SK-N-SH treated with all-trans-retinoic acid at 6 μM for 48 hours (cell line): Measurements from ENCODE around the gene NHEJ1.

ENCODE experiments used
- ATAC-seq: fragments of 200-7000 bp; cut with Tn5 transposase; 3 replicates; pipeline ENCODE4 v1.9.1; 2020; ENCODE audit warnings: mild to moderate bottlenecking, moderate library complexity
- ARNTL ChIP-seq: fragments of 450-650 bp; formaldehyde crosslinking; IDR thresholded peaks from 2 replicates; pipeline ENCODE4 v1.5.0; 2020; ENCODE audit warnings: low read depth, mild to moderate bottlenecking, moderate library complexity, borderline replicate concordance
- BACH2 ChIP-seq: fragments of 250-450 bp; sonication (Bioruptor Pico); IDR thresholded peaks from 2 replicates; pipeline ENCODE4 v1.9.0; 2021; ENCODE audit warnings: mild to moderate bottlenecking, borderline replicate concordance
- CSDC2 ChIP-seq: fragments of 250-450 bp; sonication (Bioruptor Pico); IDR thresholded peaks from 2 replicates; pipeline ENCODE4 v1.5.0; 2020; ENCODE audit warnings: mild to moderate bottlenecking, moderate library complexity
- ESRRG ChIP-seq: fragments of 250-450 bp; sonication (Bioruptor Pico); IDR thresholded peaks from 2 replicates; pipeline ENCODE4 v1.6.1; 2021; ENCODE audit warnings: mild to moderate bottlenecking
- GLIS3 ChIP-seq: fragments of 250-450 bp; sonication (Bioruptor Pico); IDR thresholded peaks from 2 replicates; pipeline ENCODE4 v1.5.0; 2020; ENCODE audit warnings: mild to moderate bottlenecking, moderate library complexity
- ISL1 ChIP-seq: fragments of 250-450 bp; sonication (Bioruptor Pico); IDR thresholded peaks from 2 replicates; pipeline ENCODE4 v2.1.2; 2022; ENCODE audit warnings: mild to moderate bottlenecking, moderate library complexity
- OSR1 ChIP-seq: fragments of 250-450 bp; sonication (Bioruptor Pico); IDR thresholded peaks from 2 replicates; pipeline ENCODE4 v1.8.0; 2022; ENCODE audit warnings: moderate library complexity, mild to moderate bottlenecking, inconsistent platforms
- PPARA ChIP-seq: fragments of 250-450 bp; sonication (Bioruptor Pico); IDR thresholded peaks from 2 replicates; pipeline ENCODE4 v1.5.0; 2020; ENCODE audit warnings: mild to moderate bottlenecking, borderline replicate concordance
- RARB ChIP-seq: fragments of 250-450 bp; sonication (Bioruptor Pico); IDR thresholded peaks from 2 replicates; pipeline ENCODE4 v1.8.0; 2021; ENCODE audit warnings: mild to moderate bottlenecking, moderate library complexity
- SNAI2 ChIP-seq: fragments of 250-450 bp; sonication (Bioruptor Pico); IDR thresholded peaks from 2 replicates; pipeline ENCODE4 v1.5.0; 2020; ENCODE audit warnings: mild to moderate bottlenecking, moderate library complexity
- TCF4 ChIP-seq: fragments of 250-450 bp; sonication (Bioruptor Pico); IDR thresholded peaks from 2 replicates; pipeline ENCODE4 v1.8.0; 2021; ENCODE audit warnings: mild to moderate bottlenecking, moderate library complexity, borderline replicate concordance
- TOX ChIP-seq: fragments of 250-450 bp; sonication (Bioruptor Pico); IDR thresholded peaks from 2 replicates; pipeline ENCODE4 v1.8.0; 2021; ENCODE audit warnings: mild to moderate bottlenecking, moderate library complexity, borderline replicate concordance
- ZC3H10 ChIP-seq: fragments of 250-450 bp; sonication (Bioruptor Pico); IDR thresholded peaks from 2 replicates; pipeline ENCODE4 v1.5.1; 2021; ENCODE audit warnings: mild to moderate bottlenecking, moderate library complexity
- ZFP3 ChIP-seq: fragments of 250-450 bp; sonication (Bioruptor Pico); IDR thresholded peaks from 2 replicates; pipeline ENCODE4 v1.5.0; 2020; ENCODE audit warnings: mild to moderate bottlenecking, moderate library complexity
- ZFP30 ChIP-seq: fragments of 450-650 bp; formaldehyde crosslinking; IDR thresholded peaks from 2 replicates; pipeline ENCODE4 v1.5.0; 2022; ENCODE audit warnings: mild to moderate bottlenecking, moderate library complexity
- ZNF565 ChIP-seq: fragments of 450-650 bp; formaldehyde crosslinking; conservative IDR thresholded peaks from 2 replicates; pipeline ENCODE4 v1.5.0; 2020; ENCODE audit warnings: low read depth, mild to moderate bottlenecking, moderate library complexity
- ZNF8 ChIP-seq: fragments of 450-650 bp; formaldehyde crosslinking; IDR thresholded peaks from 2 replicates; pipeline ENCODE4 v1.5.0; 2020; ENCODE audit warnings: mild to moderate bottlenecking, moderate library complexity
- TF ChIP-seq, protein P1 (sequence below): fragments of 250-450 bp; sonication (Bioruptor Pico); IDR thresholded peaks from 2 replicates; pipeline ENCODE4 v1.5.1; 2021; ENCODE audit warnings: mild to moderate bottlenecking, moderate library complexity
- TF ChIP-seq, protein P2 (sequence below): fragments of 250-450 bp; sonication (Bioruptor Pico); IDR thresholded peaks from 2 replicates; pipeline ENCODE4 v1.5.1; 2020; ENCODE audit warnings: low read depth, mild to moderate bottlenecking, moderate library complexity
- TF ChIP-seq, protein P3 (sequence below): fragments of 250-450 bp; sonication (Bioruptor Pico); IDR thresholded peaks from 2 replicates; pipeline ENCODE4 v1.5.0; 2020; ENCODE audit warnings: mild to moderate bottlenecking, moderate library complexity
- TF ChIP-seq, protein P4 (sequence below): fragments of 250-450 bp; sonication (Bioruptor Pico); IDR thresholded peaks from 2 replicates; pipeline ENCODE4 v1.8.0; 2021; ENCODE audit warnings: low read depth, mild to moderate bottlenecking, moderate library complexity, borderline replicate concordance

NHEJ1 gene

DNA sequence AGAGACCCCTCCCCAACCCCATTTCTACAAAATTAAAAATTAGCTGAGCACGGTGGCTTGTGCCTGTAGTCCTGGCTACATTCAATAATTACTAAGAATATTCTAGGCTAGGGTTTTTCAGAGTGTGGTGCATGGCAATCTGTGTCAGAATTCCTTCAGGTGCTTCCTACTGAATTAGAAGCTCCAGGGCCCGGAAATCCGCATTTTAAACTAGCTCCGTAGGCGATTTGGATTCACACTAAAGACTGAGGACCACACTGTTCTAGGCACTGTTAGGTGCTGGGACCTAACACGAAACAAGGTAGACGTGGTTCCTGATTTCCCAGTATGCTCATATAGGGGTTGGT, 45.3 kb upstream of the NHEJ1 start:
- ATAC-seq = no peak
- TF ChIP-seq, protein P1, sequence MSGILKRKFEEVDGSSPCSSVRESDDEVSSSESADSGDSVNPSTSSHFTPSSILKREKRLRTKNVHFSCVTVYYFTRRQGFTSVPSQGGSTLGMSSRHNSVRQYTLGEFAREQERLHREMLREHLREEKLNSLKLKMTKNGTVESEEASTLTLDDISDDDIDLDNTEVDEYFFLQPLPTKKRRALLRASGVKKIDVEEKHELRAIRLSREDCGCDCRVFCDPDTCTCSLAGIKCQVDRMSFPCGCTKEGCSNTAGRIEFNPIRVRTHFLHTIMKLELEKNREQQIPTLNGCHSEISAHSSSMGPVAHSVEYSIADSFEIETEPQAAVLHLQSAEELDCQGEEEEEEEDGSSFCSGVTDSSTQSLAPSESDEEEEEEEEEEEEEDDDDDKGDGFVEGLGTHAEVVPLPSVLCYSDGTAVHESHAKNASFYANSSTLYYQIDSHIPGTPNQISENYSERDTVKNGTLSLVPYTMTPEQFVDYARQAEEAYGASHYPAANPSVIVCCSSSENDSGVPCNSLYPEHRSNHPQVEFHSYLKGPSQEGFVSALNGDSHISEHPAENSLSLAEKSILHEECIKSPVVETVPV (CRISPR knock-in tag) = no peak
- no peak for TF ChIP-seq OSR1
- TF ChIP-seq TOX (CRISPR knock-in tag) = no peak
- no peak for TF ChIP-seq SNAI2 (CRISPR knock-in tag)
- TF ChIP-seq, protein P2, sequence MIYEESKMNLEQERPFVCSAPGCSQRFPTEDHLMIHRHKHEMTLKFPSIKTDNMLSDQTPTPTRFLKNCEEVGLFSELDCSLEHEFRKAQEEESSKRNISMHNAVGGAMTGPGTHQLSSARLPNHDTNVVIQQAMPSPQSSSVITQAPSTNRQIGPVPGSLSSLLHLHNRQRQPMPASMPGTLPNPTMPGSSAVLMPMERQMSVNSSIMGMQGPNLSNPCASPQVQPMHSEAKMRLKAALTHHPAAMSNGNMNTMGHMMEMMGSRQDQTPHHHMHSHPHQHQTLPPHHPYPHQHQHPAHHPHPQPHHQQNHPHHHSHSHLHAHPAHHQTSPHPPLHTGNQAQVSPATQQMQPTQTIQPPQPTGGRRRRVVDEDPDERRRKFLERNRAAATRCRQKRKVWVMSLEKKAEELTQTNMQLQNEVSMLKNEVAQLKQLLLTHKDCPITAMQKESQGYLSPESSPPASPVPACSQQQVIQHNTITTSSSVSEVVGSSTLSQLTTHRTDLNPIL (CRISPR knock-in tag) = no peak
- TF ChIP-seq, protein P3, sequence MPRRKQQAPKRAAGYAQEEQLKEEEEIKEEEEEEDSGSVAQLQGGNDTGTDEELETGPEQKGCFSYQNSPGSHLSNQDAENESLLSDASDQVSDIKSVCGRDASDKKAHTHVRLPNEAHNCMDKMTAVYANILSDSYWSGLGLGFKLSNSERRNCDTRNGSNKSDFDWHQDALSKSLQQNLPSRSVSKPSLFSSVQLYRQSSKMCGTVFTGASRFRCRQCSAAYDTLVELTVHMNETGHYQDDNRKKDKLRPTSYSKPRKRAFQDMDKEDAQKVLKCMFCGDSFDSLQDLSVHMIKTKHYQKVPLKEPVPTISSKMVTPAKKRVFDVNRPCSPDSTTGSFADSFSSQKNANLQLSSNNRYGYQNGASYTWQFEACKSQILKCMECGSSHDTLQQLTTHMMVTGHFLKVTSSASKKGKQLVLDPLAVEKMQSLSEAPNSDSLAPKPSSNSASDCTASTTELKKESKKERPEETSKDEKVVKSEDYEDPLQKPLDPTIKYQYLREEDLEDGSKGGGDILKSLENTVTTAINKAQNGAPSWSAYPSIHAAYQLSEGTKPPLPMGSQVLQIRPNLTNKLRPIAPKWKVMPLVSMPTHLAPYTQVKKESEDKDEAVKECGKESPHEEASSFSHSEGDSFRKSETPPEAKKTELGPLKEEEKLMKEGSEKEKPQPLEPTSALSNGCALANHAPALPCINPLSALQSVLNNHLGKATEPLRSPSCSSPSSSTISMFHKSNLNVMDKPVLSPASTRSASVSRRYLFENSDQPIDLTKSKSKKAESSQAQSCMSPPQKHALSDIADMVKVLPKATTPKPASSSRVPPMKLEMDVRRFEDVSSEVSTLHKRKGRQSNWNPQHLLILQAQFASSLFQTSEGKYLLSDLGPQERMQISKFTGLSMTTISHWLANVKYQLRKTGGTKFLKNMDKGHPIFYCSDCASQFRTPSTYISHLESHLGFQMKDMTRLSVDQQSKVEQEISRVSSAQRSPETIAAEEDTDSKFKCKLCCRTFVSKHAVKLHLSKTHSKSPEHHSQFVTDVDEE (CRISPR knock-in tag) = no peak
- TF ChIP-seq ZC3H10 (CRISPR knock-in tag) = no peak
- no peak for TF ChIP-seq ESRRG (CRISPR knock-in tag)
- TF ChIP-seq ZNF8 (CRISPR knock-in tag) = no peak
- no peak for TF ChIP-seq CSDC2 (CRISPR knock-in tag)
- TF ChIP-seq, protein P4, sequence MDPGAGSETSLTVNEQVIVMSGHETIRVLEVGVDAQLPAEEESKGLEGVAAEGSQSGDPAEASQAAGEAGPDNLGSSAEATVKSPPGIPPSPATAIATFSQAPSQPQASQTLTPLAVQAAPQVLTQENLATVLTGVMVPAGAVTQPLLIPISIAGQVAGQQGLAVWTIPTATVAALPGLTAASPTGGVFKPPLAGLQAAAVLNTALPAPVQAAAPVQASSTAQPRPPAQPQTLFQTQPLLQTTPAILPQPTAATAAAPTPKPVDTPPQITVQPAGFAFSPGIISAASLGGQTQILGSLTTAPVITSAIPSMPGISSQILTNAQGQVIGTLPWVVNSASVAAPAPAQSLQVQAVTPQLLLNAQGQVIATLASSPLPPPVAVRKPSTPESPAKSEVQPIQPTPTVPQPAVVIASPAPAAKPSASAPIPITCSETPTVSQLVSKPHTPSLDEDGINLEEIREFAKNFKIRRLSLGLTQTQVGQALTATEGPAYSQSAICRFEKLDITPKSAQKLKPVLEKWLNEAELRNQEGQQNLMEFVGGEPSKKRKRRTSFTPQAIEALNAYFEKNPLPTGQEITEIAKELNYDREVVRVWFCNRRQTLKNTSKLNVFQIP (CRISPR knock-in tag) = no peak
- no peak for TF ChIP-seq ARNTL (CRISPR knock-in tag)
- no peak for TF ChIP-seq TCF4 (CRISPR knock-in tag)

DNA sequence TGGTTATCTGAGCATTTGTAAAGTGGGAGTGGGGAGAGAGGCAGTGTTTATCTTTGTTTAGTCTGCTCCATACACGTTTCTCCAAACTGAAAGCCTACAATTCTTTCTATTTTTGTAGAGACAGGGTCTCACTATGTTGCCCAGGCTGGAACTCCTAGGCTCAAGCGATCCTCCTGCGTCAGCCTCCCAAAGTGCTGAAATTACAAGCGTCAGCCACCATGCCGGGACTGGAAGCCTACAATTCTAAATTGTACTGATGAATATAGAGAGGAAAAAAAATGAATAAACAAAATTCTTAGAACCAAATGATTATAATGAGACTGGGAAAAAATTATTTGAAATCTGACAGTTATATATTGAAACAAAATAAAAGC, 44.5 kb upstream of the NHEJ1 start:
- TF ChIP-seq, protein P4 (CRISPR knock-in tag) = no peak
- TF ChIP-seq GLIS3 (CRISPR knock-in tag) (no peak), ZFP30 (CRISPR knock-in tag) (no peak), ZNF565 (CRISPR knock-in tag) (no peak), TOX (CRISPR knock-in tag) (no peak), SNAI2 (CRISPR knock-in tag) (no peak), PPARA (CRISPR knock-in tag) (no peak), ARNTL (CRISPR knock-in tag) (no peak), RARB (CRISPR knock-in tag) (no peak), ISL1 (CRISPR knock-in tag) (no peak), ESRRG (CRISPR knock-in tag) (no peak), ZFP3 (no peak), BACH2 (CRISPR knock-in tag) (no peak), OSR1 (no peak), ZC3H10 (CRISPR knock-in tag) (no peak), ZNF8 (CRISPR knock-in tag) (no peak)
- TF ChIP-seq, protein P3 (CRISPR knock-in tag) = no peak
- TF ChIP-seq, protein P2 (CRISPR knock-in tag) = no peak
- TF ChIP-seq, protein P1 (CRISPR knock-in tag) = no peak
- TF ChIP-seq, all 23 proteins: peak for 0
- ATAC-seq = no peak
